GM12878 (cell line): ENCODE measurements around the gene INSC.

Source experiments
- MXI1 ChIP-seq: fragments of 150-350 bp; IDR thresholded peaks from 2 replicates; pipeline ENCODE4 v1.6.1; 2011; ENCODE audit warnings: low read depth, mild to moderate bottlenecking, inconsistent platforms, low read length, improper control_type of control experiment
- SUZ12 ChIP-seq: fragments of 200-600 bp; sonication (generic); IDR thresholded peaks from one replicate; pipeline ENCODE4 v1.6.1; 2018; ENCODE audit warnings: antibody characterized with exemption, mild to moderate bottlenecking; ENCODE audit not compliant: unreplicated experiment
- TF ChIP-seq, protein P1 (sequence below), 3 experiments: IDR thresholded peaks in 2 of 3; conservative IDR thresholded peaks in 1 of 3; 2 replicates each; pipeline ENCODE4 v1.5.1; 2011; ENCODE audit warnings: low read depth in 3 of 3, low read length in 3 of 3, mild to moderate bottlenecking in 3 of 3, control low read depth in 2 of 3, moderate library complexity in 2 of 3, inconsistent platforms in 1 of 3, mixed read lengths in 1 of 3; ENCODE audit not compliant: control insufficient read depth in 2 of 3, insufficient read depth in 1 of 3; ENCODE audit errors: extremely low read depth in 1 of 3

DNA sequence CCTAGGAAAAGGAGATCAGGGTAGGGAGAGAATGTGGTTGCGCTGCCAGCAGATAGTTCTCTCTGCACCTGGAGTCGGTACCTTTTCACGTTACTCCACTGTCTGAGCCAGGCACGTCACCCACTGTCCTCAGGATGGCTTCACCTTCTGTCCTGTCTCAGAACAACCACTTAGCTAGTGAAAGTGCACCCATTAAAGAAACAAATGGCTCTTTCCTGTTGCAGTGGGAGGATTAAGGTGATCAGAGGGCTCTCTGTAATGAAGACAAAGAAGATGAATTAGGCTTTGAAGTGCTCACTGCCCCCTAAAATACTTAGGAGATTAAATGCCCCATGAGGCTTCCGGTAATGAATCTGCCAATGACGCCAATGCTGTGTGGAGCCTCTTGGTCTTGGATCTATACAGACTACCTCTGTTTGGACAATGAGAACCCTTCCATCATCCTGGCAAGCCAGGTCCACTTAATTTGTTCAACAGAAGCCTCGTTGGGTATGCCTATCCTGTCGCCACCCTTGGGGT is 113.7 kb downstream of the INSC start:
- TF ChIP-seq MXI1 = no peak
- TF ChIP-seq SUZ12 = no peak
- TF ChIP-seq, protein P1, sequence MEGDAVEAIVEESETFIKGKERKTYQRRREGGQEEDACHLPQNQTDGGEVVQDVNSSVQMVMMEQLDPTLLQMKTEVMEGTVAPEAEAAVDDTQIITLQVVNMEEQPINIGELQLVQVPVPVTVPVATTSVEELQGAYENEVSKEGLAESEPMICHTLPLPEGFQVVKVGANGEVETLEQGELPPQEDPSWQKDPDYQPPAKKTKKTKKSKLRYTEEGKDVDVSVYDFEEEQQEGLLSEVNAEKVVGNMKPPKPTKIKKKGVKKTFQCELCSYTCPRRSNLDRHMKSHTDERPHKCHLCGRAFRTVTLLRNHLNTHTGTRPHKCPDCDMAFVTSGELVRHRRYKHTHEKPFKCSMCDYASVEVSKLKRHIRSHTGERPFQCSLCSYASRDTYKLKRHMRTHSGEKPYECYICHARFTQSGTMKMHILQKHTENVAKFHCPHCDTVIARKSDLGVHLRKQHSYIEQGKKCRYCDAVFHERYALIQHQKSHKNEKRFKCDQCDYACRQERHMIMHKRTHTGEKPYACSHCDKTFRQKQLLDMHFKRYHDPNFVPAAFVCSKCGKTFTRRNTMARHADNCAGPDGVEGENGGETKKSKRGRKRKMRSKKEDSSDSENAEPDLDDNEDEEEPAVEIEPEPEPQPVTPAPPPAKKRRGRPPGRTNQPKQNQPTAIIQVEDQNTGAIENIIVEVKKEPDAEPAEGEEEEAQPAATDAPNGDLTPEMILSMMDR (IDR thresholded peaks at IDR 0.05 in 2 of 3, conservative IDR thresholded peaks at IDR 0.05 in 1 of 3; ENCODE audit: control insufficient read depth in 2 of 3, extremely low read depth in 1 of 3, insufficient read depth in 1 of 3, low read depth in 3 of 3, low read length in 3 of 3) = no peak
